Progenitor cell of endocrine pancreas (in vitro differentiated cells): ENCODE measurements around the gene UBXN4. TPM values are rescaled to one million over a fixed set of nuclear protein-coding genes. Genes with fewer than 3 reads are reported as not detected.

Experiments
- DNase-seq: peaks from one replicate; pipeline ENCODE4 v3.0.0; 2021; ENCODE audit warnings: low spot score; ENCODE audit not compliant: unreplicated experiment
- H3K27ac Mint-ChIP-seq: 2 replicates; pipeline ENCODE4 v1.8.0; 2021; ENCODE audit warnings: mild to moderate bottlenecking, moderate library complexity, mixed read lengths
- H3K27me3 Mint-ChIP-seq: 2 replicates; pipeline ENCODE4 v1.8.0; 2021; ENCODE audit warnings: mixed read lengths
- H3K36me3 Mint-ChIP-seq: 2 replicates; pipeline ENCODE4 v1.8.0; 2022; ENCODE audit warnings: mixed read lengths; ENCODE audit not compliant: insufficient read depth
- H3K4me1 Mint-ChIP-seq: 2 replicates; pipeline ENCODE4 v1.8.0; 2021; ENCODE audit warnings: low read depth, mixed read lengths
- H3K4me3 Mint-ChIP-seq: 2 replicates; pipeline ENCODE4 v1.8.0; 2021; ENCODE audit warnings: low read depth, mild to moderate bottlenecking, moderate library complexity, mixed read lengths
- H3K9me3 Mint-ChIP-seq: 2 replicates; pipeline ENCODE4 v1.8.0; 2021; ENCODE audit warnings: low read depth, mixed read lengths
- total RNA-seq: library from RNA; stranded (reverse); gene quantifications from 2 replicates; pipeline ENCODE4 v1.2.1, GENCODE V29; 2021
- TF ChIP-seq, protein P1 (sequence below): fragments of 200-600 bp; sonication (generic); IDR thresholded peaks from one replicate; pipeline ENCODE4 v1.5.0; 2021; ENCODE audit warnings: antibody characterized with exemption, mild to moderate bottlenecking; ENCODE audit not compliant: unreplicated experiment

Gene UBXN4
- total RNA-seq, 1 donor from 2014 or later, result 140 TPM

DNA sequence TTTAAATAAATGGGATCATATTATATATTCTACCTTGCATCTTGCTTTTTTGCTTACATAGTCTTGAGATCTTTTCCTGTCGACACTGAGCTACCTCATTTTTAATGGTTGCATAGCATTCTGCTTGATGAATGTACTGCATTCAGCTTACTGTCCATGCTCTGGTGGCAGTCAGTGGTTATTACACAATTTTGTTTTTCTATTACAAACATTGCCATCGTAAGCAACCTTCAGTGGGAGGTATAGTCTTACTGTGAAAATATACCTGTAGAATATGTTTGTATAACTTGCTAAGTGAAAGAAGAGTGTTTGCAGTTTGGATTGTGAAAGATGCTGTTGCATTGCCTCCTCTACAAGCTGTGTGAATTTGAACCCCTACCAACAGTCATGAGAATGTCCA lies 43.4 kb downstream of the UBXN4 start:
- Mint-ChIP-seq H3K27ac (peak overlapping the region; percentile 78), H3K9me3 (peaks cover 5% of the 10 kb centered on the region), H3K4me1 (no peaks in the 10 kb centered on the region), H3K4me3 (no peak overlapping the region), H3K27me3 (no peaks in the 10 kb centered on the region), H3K36me3 (peaks cover 42% of the 10 kb centered on the region)
- DNase-seq, result no peak
- TF ChIP-seq, protein P1, sequence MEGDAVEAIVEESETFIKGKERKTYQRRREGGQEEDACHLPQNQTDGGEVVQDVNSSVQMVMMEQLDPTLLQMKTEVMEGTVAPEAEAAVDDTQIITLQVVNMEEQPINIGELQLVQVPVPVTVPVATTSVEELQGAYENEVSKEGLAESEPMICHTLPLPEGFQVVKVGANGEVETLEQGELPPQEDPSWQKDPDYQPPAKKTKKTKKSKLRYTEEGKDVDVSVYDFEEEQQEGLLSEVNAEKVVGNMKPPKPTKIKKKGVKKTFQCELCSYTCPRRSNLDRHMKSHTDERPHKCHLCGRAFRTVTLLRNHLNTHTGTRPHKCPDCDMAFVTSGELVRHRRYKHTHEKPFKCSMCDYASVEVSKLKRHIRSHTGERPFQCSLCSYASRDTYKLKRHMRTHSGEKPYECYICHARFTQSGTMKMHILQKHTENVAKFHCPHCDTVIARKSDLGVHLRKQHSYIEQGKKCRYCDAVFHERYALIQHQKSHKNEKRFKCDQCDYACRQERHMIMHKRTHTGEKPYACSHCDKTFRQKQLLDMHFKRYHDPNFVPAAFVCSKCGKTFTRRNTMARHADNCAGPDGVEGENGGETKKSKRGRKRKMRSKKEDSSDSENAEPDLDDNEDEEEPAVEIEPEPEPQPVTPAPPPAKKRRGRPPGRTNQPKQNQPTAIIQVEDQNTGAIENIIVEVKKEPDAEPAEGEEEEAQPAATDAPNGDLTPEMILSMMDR, result peak; percentile 25

DNA sequence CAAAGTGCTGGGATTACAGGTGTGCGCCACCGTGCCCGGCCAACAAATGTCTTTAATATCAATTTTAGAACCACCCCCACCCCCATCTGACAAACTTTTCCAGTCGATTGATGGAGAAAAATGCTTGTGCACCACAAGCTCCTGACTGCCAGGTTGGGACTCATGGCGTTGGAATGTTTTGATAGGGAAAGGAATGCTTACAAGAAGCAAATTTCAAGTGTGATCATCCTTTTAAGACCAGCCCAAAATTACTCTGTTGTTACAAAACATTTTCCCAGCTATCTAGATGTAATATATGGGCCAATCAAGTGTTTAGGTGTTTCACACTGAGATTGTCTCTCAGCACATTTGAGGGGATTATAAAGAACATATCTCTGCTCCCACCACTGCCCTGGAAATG lies 45.2 kb downstream of the UBXN4 start:
- TF ChIP-seq, protein P1, result no peak
- Mint-ChIP-seq H3K36me3 (peaks cover 35% of the 10 kb centered on the region), H3K9me3 (peaks cover 5% of the 10 kb centered on the region)

DNA sequence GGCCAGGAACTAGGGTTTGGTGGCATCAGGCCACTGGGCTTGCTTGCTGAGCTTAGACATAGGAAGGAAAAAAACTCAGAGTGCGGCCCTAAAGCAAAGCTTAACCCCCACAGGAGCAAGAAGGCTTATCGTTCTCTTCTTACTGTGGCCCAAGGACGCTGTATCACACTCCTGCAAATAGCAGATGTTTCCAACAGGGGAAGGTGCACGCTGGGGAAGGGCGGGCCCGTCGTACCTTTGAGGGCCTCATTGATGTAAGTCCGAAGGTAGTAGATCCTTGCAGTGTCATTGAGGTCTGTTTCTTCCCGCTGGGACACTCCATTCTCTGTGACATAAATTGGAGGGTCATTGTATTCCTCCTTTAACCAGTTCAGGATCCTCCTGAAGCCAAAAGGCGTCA lies 48.8 kb downstream of the UBXN4 start:
- Mint-ChIP-seq H3K4me1 (no peaks in the 10 kb centered on the region), H3K4me3 (no peak overlapping the region), H3K36me3 (peaks cover 9% of the 10 kb centered on the region), H3K9me3 (no peaks in the 10 kb centered on the region), H3K27me3 (no peaks in the 10 kb centered on the region), H3K27ac (no peak overlapping the region)
- DNase-seq, result no peak
- TF ChIP-seq, protein P1, result no peak

More for the DNA sequence above, 45.2 kb downstream of the UBXN4 start:
- no peak for DNase-seq
- Mint-ChIP-seq H3K4me3 (no peak overlapping the region), H3K27me3 (no peaks in the 10 kb centered on the region), H3K4me1 (no peaks in the 10 kb centered on the region), H3K27ac (no peak overlapping the region)

DNA sequence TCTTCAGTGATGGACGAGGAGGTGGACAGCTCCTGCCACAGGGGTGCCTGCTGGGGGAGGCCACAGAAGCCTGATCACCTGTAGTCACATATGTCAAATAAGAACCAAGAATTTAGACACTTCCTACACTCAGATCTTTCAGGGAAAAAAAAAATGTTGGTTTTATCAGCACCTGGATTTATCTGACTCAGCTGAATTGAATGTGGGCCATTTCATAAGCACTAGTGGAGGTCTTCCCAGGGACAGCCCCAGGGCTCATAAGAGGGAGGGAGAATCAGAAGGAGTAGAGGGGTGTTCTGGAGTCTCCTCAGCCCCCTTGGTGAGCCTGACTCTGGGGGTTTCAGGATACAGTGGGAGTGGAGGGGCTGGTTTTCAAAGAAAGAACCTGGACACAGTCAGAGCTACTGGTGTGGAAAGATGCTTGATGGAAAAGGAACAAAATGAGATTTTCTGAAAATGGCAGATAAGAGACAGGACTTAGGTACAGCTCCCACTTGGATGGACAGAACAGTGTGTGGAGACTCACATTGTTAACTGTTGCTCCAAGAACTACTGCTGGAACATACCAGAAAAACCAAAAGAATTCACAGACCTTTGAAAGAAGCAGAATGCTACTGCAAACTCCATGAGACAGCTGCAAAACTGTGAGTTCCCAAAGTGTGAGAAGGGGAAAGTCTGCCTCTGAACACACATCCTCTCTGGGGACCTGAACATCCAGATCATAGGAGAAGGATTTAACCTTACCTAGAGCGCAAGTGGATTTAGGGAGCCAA lies 49.9 kb downstream of the UBXN4 start:
- DNase-seq, result no peak
- TF ChIP-seq, protein P1, result no peak
- Mint-ChIP-seq H3K27ac (peak overlapping the region; percentile 3), H3K36me3 (peaks cover 2% of the 10 kb centered on the region), H3K4me3 (no peak overlapping the region), H3K9me3 (no peaks in the 10 kb centered on the region), H3K27me3 (no peaks in the 10 kb centered on the region), H3K4me1 (no peaks in the 10 kb centered on the region)

DNA sequence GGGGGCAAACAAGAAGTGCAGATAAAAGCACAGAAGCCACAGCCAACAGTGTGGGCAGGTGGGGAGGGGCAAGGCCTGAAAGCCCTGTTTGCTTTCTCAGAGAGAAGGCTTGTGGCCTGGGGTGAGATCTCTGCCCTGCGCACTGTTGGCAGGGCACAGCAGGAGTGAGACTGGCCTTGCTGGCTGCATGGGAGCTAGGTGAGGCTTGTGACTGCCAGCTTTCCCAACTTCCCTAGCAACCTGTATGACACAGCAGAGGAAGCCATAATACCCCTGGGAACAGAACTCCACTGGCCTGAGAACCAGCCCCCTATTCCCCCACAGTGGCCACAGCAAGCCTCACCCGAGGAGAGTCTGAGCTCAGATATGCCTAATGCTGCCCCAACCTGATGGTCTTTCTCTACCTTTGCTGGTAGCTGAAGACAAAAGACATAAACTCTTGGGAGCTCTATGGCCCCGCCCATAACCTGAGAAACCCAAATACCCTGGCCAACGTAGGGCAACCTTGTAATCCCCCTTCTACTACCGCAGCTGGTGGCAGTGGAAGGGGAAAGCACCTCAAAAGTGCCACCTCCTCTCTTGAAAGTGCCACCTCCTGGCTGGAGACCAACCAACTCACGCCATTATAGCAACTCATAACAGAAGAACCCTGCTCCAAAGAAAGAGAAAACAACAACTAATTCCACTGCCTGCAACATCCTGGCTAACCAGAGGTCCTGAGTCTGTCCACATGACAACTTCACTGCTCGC lies 50.9 kb downstream of the UBXN4 start:
- H3K4me3 Mint-ChIP-seq, result no peak overlapping the region
- H3K4me1 Mint-ChIP-seq, result no peaks in the 10 kb centered on the region
- DNase-seq, result no peak
- H3K27me3 Mint-ChIP-seq, result no peaks in the 10 kb centered on the region
- H3K36me3 Mint-ChIP-seq, result no peaks in the 10 kb centered on the region
- no peaks in the 10 kb centered on the region for H3K9me3 Mint-ChIP-seq
- TF ChIP-seq, protein P1, result no peak
- H3K27ac Mint-ChIP-seq, result no peak overlapping the region
